Measurements from ENCODE around the gene TMEM61.

- TF ChIP-seq CTCF (conservative IDR thresholded peaks at IDR 0.05) (no peak), EZH2 (IDR thresholded peaks at IDR 0.05; ENCODE audit: low read depth) (no peak)
Measured at GRCh38 chr1:55010194-55010886, 29.9 kb downstream of the TMEM61 start.
